Stimulated activated naive CD8-positive, alpha-beta T cell treated with anti-CD3 and anti-CD28 coated beads, Interleukin-15, Interleukin-2, amounts not matched to agents 100 U/mL and 50 U/mL, for 24 hours (primary cell): Measurements from ENCODE around the gene LAPTM5.
"Not testable (repeated sequence)": the region's sequence is repeated elsewhere in the genome, so short reads cannot be mapped to it uniquely, and the experiment has no call there.

Experiments used
- ATAC-seq: fragments of 150-1000 bp; cut with Tn5 transposase; one replicate; pipeline ENCODE4 v1.10.0; 2021
- DNase-seq: peaks from one replicate; pipeline ENCODE4 v3.0.0; 2021

LAPTM5 gene, protein sequence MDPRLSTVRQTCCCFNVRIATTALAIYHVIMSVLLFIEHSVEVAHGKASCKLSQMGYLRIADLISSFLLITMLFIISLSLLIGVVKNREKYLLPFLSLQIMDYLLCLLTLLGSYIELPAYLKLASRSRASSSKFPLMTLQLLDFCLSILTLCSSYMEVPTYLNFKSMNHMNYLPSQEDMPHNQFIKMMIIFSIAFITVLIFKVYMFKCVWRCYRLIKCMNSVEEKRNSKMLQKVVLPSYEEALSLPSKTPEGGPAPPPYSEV

DNA sequence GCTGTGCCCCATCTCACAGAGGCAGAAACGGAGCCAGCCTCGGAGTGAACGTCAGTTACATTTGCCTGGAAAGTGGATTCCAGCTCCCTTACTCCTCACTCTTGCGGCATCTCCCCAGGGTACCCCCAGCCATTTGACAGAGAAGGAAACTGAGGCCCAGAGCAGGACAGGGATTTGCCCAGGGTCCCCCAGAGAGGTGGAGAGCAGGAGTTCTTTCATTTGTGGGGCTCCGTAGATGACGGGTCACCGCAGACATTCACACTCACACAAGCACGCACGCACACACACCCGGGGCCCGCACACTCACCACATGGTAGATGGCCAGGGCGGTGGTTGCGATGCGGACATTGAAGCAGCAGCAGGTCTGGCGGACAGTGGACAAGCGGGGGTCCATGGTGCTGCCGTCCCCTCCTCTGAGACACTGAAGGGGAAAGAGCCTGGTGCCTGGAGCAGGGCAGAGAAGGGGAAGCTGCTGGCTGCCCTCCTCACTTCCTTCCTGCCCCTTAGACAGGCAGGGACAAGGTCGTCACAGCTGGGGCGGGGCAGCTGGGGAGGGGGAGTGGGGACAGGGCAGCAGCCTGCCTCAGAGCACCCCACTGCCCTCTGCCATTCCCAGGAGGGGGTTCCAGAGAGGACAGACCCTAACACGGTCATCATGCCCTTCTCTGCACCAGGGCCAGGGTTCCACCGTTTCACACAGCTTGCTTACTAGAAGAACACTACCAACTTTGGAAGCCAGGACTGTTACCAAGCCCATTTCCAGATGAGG, at the start of gene LAPTM5:
LAPTM5 (minus strand) TSS at position 423 of the 769 bp plus-strand sequence; CDS start at position 394, 29 bp downstream.
- peak; percentile 75 for DNase-seq
- ATAC-seq, result peak; percentile 22

DNA sequence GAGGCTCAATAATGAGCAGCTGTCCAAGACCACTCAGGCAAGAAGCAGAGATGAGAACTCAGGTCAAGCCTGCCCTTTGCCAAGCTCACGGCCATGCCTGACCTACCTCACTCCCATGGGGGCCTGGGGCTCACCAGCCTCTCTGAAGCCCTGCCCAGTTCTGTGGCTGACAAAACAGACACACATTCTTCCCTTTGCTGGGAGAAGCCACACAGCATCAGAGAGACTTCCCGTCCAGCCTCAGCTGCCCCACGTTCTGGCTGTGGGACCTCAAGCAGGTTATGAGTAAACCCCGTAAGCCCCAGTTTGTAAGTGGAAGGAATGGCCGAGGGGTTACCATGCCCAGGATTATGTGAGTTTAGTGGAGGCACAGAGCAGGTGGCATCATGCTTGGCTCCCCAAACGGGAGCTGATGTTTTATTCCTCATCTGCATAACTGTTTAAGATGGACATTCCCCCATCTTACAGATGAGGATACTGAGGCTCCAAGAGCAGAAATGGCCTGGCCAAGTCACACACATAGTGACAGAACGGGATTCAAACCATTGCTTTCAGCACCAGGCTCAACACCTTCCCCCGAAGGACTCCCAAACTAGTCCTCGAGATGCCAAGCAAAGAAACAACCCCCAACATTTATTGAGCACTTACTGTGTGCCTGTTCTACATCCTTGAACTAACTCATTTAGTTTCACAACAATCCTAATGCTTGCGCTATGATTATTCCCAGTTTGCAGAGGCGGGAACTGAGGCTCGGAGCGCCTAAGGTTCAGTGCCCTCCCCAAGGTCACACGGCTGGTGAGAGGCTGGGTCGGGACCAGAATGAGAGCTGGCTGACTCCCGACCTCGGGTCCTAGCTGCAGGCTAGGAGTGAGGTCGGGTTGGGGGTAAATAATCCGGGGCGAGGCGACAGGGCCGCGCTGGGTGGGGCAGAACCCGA, 49.1 kb upstream of the LAPTM5 start:
- DNase-seq (no peak), ATAC-seq (no peak)

DNA sequence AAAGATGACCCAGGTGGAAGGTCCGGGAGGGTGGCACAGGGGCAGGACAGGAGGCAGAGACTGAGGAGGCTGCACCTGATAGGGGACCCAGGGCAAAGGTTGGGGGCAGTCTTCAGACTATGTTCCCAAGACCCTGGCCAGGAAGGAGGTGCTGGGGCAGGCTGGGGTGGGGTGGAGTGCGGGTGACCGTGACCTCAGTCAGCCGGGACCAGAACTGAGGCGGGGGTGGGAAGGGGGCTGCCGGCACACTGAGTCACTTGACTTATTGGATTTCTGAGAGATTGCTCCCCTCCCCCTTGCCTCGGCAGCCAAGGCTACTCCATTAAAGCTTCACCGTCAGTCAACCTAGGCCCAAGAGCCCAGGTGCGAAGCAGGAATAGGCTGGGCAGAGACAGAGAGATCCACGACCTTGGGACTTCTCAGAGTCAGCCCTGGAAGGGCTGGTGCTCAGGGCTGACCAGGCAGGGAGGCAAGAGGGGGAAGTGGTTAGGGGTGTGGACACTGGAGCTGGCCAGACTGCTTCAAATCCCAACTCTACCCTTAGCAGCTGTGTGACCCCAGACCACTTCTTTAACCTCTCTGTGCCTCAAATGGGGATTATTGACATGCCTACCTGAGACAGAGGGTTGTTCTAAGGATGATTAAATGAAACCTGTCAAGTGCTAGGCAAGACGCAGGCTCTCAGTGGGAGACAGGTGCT, 47.9 kb upstream of the LAPTM5 start:
- DNase-seq (no peak), ATAC-seq (no peak)

DNA sequence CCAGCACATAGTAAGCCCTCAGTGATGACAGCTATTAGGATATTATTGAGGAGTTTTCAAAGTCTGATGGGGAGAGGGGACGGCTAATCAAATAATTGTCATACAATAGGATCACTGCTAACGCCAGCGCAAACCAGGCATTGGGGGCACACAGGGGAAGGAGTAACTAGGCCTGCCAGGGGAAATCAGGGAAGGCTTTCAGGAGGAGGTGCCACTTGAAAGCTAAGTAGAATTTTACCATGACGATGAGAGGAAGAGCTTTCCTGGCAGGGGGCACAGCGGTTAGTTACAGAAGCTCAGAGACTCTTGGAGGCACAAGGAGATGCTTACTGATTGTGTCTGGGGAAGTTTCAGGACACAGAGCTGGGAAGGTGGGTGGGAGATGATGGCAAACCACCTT, 47.2 kb upstream of the LAPTM5 start:
- ATAC-seq, result no peak

DNA sequence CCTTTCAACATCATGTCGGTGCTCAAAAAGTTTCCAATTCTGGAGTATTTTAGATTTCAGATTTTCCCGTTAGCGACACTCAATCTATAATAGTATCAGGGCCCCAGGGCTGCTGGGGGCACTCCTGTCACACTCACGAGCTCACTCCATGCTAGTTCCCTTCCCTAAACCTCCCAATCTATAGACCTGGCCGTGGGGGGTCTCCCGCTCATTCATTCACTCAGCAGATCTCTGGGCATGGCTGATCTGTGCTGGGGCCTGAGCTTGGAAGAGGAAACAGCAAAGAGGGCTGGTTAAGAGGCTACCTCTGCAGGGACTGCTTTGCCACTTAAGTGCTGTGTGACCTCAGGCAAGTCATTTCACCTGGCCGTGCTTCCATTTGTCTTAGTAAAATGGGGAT, 46.8 kb upstream of the LAPTM5 start:
- no peak for ATAC-seq
- DNase-seq, result no peak

More for the DNA sequence above, 47.2 kb upstream of the LAPTM5 start:
- DNase-seq, result no peak

DNA sequence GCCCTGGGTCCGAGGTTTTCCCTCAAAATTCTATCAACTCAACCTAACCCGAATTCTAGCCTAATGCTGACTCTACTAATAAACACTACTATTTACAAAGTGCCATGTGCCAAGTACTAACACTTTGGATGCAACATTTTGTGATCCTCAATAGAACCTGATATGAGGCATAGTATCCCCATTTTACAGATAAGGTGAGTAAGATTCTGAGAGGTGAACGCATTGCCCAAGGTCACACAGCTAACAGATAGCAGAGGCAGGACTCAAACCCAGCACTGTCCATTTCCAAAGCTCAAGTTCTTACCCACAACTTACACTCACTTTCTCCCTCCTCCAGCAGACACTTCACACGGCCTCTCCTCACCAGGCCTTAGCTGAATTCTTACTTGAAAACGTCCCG, 46.0 kb upstream of the LAPTM5 start:
- ATAC-seq, result no peak
- no peak for DNase-seq

DNA sequence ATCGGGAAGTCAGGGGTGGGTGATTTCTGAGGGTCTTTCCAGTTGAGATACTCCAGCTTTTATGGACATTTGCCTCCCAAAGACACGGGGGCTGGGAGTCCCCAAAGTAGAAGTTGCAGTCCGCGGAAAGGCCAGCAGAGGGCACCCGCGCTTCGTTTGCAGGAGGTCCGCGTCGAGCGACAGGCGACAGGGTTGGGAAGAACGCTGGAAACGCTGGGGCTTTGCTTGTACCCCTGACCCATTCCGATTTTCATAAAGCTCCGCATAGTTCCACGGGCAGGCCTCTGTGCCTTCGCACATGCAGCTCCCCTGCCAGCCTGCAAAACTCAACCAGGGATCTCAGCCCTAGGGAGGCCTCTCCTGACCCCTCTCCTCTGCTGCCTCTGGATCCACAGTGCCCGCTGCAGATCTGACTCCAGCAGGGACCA, 44.2 kb upstream of the LAPTM5 start:
- peak; percentile 90 for DNase-seq
- ATAC-seq, result no peak

DNA sequence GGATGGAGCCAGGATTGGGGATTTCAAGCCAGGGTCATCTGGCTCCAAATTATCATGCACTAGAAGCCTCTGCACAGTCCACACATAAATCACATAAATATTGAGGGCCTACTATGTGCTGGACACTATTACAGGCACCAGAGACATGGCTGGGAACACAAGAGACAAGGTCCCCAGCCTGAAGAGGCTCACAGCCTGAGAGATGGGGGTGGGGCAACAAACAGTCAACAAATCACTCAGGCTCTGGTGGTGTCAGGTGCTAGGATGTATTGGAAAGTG, 41.6 kb upstream of the LAPTM5 start:
- ATAC-seq, result no peak

DNA sequence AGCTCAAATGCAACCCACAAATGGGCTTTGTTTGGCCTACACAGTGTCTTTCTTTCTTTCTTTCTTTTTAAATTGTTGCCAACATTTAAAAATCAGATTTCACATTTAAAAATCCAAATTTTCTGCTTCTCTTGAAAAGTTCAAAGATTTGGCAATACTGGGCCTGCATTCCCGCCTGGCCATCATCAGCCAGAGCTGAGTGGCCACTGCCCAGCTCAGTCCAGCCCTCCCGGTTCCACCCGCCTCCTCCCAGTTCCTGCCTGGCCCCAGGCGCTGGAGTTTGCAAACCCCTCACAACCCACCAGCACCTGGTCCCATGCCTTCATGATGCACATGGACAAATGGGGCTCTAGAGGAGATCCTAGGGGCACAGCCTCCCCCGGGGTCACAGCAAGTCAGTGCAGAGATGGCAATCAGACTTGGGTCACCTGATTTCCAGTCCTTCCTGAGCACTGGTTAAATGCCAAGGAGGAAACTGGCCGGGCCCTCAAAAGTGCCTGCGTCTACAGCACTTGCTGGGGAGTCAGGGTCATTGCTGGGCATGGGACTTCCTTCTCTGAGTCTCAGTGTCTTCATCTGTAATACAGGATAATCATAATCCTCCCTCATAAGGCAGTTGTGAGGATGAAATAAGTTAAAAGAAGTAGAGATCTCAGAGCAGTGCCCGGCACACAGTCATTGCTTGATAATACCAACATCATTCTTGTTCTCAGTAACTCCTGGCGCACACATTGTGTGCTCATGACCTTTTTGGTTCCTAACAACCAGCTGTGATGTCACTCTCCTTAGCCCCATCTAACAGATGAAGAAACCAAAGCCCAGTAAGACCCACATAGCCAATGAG, 41.0 kb upstream of the LAPTM5 start:
- ATAC-seq (no peak), DNase-seq (no peak)

More for the DNA sequence above, 41.6 kb upstream of the LAPTM5 start:
- DNase-seq, result no peak

DNA sequence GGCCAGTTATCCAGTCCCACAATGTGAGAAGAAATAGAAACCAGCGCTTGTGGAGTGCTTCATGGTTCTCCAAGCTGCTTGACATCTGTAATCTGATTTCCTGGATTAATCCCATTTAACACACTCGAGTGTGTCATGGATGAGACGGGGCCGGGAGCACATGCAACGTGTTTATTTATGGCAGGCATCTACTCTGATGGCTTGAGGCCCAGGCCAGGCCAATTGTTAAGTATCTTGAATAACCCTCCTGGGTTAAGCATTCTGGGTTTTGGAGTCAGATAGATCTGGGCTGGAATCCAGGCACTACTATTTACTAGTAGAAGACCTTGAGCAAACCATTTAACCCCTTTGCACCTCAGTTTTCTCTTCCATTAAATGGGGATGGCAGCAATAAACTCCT, 37.5 kb upstream of the LAPTM5 start:
- no peak for DNase-seq
- no peak for ATAC-seq

DNA sequence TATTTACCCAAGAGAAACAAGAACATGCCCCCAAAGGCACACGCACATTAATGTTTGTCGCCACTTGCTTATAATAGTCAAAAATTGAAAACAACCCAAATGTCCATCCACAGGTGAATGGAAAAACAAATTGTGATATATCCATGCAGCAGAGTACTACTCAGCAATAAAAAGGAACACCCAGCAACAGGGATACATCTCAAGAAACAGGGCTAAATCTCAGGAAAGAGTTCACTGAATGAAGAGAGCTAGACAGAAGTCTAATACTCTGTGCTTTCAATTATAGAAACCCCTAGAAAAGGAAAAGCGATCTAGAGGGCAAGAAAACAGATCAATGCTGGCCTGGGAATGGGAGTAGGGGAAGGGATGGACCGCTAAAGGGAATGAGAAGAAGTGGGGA, 36.7 kb upstream of the LAPTM5 start:
- DNase-seq (no peak), ATAC-seq (no peak)

DNA sequence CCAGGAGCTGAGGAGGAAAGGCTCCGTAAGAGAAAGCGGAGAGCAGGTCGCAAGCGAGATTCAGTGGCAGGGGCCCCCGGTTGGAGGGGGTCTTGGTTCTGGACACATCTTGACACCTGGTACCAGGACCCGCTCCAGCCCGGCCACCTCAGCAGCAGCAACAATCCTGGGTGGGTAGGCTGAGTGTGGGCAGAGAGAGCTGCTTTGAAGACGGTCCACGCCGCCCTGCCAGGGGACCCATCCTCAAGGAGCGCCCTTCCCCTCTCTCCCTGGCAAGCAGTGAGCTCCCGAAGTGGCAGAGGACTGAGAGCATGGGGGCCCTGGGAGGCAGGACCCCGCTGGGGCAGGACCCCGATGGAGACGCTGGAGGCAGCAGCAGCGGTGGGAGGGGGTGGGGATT, 35.6 kb upstream of the LAPTM5 start:
- DNase-seq (no peak), ATAC-seq (no peak)

DNA sequence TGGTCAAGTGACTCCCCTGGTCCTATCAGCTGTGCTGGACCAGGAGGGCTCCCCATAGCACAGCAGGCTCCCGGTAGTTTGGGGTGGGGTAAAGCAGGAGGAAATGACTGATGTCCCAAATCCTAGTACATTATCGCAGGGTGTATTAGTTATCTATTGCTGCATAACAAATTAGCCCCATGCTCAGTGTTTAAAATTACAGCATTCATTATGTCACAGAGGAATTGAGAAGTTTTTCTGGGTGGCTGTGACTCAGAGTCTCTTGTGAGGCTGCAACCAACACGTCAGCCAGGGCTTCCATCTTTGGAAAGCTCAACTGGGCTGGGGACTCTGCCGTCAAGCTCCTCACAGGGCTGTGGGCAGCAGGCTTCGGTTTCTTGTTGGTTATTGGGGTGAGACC, 34.3 kb upstream of the LAPTM5 start:
- DNase-seq (no peak), ATAC-seq (no peak)

DNA sequence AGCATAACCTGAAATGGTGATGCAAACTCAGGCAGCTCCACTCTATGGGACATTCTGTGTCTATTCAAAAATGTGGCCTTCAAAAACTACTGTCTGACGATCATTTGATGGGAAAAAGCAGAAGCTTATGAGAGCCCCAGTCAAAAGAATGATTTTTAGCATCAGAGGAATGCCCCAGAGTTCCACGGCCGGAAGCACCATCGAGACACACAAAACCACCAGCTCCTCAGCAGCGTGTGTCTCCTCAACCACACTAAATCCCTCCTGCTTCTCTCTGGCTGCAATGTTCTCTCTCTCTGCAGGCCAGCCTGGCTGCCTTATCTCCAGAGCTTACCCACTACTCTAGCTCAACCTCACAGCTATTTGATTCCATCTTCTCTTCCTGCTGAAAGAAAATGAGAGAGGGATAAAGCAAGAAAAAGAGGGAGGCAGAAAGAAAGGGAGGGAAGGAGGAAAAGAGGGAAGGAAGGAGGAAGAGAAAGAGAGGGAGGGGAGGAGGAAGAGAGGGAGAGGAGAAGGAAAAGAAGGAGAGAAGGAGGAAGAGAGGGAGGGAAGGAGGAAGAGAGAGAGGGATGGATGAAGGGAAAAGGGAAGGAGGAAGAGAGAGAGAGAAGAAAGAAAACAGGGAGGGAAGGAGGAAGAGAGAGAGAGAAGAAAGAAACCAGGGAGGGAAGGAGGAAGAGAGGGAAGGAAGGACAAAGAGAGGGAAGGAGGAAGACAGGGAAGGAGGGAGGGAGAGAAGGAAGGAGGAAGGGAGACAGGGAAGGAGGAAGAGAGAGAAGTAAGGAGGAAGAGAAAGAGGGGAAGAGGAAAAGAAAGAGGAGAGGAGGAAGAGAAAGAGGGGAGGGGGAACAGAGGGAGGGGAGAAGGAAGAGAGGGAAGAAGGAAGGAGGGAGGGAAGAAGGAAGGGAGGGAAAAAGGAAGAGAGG, 33.5 kb upstream of the LAPTM5 start:
- DNase-seq, result no peak
- ATAC-seq, result peak; percentile 49

DNA sequence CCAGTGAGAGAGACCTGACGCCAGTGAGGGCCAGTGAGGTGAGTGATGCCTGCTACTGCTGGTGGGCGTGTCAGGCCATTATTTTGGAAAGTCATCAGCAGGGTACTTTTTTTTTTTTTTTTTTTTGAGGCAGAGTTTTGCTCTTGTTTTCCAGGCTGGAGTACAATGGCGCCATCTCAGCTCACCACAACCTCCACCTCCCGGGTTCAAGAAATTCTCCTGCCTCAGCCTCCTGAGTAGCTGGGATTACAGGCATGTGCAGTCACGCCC, 32.6 kb upstream of the LAPTM5 start:
- not testable (repeated sequence) for DNase-seq, ATAC-seq

DNA sequence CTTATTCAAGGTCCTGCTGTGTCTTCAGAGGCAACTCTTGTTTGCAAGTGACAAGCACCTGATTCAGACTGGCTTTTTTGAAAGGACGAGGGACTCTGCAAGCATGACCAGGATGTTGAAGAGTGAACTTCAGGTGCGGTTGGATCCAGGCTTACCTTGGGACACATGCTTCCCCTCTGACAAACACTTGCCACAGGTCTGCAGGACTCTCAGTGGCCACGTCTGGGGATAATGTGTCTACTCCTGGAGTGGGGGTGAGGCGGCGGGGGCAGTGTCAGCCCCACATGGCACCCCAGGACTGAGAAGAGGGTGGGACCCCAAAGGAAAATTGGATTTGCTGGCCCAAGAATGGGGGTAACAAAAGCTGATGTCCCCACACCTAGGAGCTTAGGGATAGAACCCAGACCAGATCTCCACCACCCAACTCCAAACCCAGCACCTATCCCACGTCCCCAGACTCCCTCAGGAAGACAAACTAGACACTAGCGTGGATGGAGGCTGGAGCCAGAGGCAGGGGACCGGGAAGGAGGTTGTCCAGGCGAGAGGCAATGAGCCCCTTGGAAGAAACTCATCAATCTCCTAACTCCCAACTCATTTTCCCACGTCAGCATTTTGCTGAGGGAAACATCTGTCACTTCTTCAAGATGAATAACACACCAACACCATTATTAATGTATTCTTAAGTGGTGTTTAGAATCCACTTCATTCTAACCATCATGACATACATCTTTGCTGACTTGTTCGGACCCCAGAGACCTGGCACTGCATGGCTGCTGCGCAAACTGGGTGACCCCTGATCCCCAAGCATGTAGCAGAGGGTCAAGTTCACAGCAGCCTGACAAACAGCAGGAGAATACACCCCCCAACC, 32.0 kb upstream of the LAPTM5 start:
- DNase-seq, result no peak
- ATAC-seq, result no peak

DNA sequence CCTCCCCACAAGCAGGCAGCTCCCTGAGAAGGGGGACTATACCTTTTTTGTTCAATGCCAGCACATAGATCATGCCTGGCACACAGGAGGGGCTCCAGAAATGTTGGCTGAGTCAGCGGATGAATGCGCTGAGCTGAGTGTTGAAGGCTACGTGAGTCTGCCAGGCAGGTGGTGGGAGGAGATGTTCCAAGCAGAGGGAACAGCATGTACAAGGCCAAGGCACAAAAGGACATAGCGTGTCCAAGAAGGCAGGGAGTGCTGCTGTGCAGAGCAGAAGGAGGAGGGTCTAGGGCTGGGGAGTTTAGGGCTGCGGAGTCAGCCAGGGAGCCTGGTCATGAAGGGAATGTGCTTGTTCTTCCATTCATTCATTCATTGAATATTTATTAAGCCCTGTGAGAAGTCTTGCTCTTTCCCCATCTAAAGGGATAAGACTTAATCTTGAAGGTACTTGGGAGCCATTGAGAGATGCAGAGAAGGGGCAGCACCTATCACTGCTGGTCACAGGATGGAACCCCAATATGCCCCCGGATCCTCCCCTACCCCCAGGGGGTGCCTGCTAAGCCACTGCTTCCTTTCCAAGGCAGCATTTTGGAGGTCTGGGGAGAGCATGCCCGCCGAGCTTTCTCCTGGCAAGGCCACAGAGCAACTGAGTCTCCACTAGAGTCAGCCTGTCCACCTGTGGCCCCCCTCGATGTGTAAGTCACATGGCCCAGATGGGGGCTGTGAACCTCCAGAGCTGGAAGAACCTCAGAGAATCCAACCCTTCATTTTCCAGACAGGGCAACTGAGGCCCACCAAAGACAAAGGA, 31.2 kb upstream of the LAPTM5 start:
- no peak for ATAC-seq

DNA sequence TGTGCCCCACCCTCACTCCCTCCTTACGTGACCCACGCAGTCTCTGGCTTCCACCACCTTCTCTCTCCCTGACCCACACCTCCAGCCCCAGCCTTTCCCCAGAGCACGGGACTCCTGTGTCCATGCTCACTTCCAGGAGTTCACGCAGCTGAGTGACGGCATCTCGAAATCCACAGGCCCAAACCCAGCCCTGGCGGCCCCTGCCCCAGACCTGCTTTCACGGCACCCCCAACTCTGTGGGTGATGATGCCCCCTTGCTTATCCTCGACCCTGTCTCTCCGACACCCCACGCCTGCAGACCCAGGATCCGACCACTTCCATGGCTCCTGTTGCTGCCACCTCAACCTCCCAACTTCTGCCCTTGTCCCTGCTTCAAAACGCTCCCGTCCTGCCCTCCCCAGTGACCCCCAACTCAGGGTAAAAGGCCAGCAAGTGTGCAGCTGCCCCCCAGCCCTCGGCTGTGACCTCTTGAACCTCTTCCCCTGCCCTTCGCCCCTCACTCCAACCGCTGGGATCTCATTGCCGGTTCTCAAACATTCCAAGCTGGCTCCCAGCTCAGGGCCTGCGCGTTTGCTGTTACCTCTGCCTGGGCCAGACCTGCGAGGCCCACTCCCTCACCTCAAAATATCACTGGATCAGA, 30.4 kb upstream of the LAPTM5 start:
- ATAC-seq, result no peak
- DNase-seq, result no peak

More for the DNA sequence above, 31.2 kb upstream of the LAPTM5 start:
- no peak for DNase-seq
